Measurements from ENCODE around the gene BCL2L13. TPM values are rescaled to one million over a fixed set of nuclear protein-coding genes. Genes with fewer than 3 reads are reported as not detected.

Gene BCL2L13
- polyA plus RNA-seq, 6 donors from 2014 or later: 21.5 to 49.5 (median 47.7) TPM

DNA sequence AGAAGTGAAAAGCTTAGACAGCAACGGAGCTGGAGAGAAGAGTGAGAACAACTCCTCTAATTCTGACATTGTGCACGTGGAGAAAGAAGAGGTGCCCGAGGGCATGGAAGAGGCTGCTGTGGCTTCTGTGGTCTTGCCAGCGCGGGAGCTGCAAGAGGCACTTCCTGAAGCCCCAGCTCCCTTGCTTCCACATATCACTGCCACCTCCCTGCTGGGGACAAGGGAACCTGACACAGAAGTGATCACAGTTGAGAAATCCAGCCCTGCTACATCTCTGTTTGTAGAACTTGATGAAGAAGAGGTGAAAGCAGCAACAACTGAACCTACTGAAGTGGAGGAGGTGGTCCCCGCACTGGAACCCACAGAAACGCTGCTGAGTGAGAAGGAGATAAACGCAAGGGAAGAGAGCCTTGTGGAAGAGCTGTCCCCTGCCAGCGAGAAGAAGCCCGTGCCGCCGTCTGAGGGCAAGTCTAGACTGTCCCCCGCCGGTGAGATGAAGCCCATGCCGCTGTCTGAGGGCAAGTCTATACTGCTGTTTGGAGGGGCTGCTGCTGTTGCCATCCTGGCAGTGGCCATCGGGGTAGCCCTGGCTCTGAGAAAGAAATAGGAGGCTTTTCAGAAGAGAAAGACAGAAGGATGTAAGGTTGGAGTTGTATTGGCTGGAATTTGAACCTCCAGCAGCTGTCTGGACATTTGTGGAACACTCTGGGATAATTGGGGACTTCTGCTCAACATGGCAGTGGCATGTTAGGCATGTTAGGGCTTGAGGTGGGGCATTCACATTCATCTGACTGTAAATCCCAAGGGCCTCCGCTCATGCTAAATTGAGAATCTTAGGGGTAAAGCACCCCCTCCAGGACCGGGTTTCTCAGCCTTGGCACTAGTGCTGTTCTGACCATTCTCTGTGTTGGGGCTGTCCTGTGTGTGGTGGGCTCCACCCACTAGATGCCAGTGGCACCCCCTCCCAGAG lies 88.7 kb downstream of the BCL2L13 start:
- H3K27me3 Mint-ChIP-seq: no peaks in the 10 kb centered on the region

DNA sequence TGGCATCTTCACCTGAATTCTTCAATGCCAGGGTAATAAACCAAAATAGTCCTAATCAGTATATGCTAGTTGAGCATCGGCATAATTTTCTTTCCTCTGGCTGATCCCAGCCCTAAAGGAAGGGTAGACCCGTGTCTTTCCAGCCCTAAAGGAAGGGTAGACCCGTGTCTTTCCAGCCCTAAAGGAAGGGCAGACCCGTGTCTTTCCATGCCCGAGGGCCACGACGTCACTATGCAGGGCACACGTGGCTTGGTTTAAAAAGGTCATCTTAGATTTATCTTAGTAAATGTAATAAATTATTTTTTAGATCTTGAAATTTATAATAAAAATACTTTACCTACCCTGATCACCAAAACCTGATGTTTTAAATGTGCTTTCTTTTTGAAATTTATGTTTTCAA lies 90.2 kb downstream of the BCL2L13 start:
- H3K9me3 Mint-ChIP-seq: no peaks in the 10 kb centered on the region
- H3K36me3 Mint-ChIP-seq: peaks cover 20 to 23% of the 10 kb centered on the region in 2 donors
- no peak for DNase-seq
- no peaks in the 10 kb centered on the region for H3K27me3 Mint-ChIP-seq
- no peak overlapping the region for H3K27ac Mint-ChIP-seq
- ATAC-seq (ENCODE audit: low read depth in 2 of 2): no peak
- no peak overlapping the region for H3K4me3 Mint-ChIP-seq
- H3K4me1 Mint-ChIP-seq: peaks cover 5 to 13% (median 6%) of the 10 kb centered on the region in 3 donors

More for the DNA sequence above, 88.7 kb downstream of the BCL2L13 start:
- Mint-ChIP-seq H3K9me3 (no peaks in the 10 kb centered on the region), H3K4me3 (no peak overlapping the region), H3K27ac (peak overlapping the region in 5 of 6 donors; percentile 6 to 84 (median 15)), H3K4me1 (peaks cover 11 to 22% (median 12%) of the 10 kb centered on the region in 3 donors), H3K36me3 (peaks cover 11 to 13% of the 10 kb centered on the region in 2 donors)
- ATAC-seq (ENCODE audit: low read depth in 2 of 2) (no peak), DNase-seq (no peak)

DNA sequence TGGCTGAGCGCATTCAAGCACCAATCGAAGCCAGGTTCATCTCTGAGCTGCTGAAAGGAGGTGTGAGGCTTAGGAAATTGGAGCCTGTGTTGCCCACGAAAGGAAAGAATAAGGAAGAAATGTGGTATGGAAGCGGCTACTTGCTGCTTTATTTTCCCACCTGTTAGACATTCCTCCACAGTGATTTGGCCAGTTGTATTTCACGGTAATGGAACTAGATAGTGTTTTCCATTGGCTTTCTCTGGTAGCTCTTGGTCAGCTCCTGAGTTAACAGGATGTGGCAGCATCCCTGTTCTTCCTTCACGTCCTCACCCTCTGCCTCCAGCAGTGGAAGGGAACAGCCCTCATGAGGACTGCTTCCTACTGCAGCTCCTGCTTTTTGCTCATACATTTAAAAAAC lies 91.0 kb downstream of the BCL2L13 start:
- Mint-ChIP-seq H3K27ac (peak overlapping the region in 2 of 6 donors; percentile 47 to 70), H3K4me1 (peaks cover 2 to 7% (median 5%) of the 10 kb centered on the region in 3 donors), H3K36me3 (peaks cover 20 to 24% of the 10 kb centered on the region in 2 donors), H3K9me3 (no peaks in the 10 kb centered on the region), H3K4me3 (no peak overlapping the region), H3K27me3 (no peaks in the 10 kb centered on the region)
- ATAC-seq (ENCODE audit: low read depth in 2 of 2) (no peak), DNase-seq (no peak)

DNA sequence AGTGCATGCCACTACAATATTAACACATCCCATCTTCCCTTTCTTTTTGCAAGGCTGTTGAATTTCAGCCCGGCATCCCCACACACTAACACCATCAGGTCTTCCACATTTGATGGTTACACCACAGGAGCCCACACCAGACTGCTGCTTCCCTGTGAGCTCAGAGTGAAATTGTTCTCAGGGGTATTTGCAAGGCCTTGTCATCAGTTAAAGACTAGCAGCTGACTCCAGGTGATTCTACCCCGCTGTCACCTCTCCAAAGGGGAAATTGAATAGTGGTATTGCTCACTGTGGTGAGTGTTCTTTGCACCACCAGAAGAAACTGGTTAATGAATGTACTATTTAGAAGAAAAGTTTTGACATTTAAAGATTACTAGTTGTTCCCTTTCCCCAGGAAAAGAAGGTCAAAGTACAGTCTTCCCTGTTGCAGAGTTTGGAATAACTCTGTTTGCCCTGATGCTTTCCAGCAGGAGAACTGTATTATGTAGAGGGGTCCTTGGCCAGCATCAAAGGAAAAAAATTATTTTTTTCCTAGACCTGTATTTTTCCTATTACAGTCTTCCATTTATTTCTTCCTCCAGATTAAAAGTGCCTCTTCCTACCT lies 93.8 kb downstream of the BCL2L13 start:
- no peak overlapping the region for H3K4me3 Mint-ChIP-seq
- H3K27me3 Mint-ChIP-seq: no peaks in the 10 kb centered on the region
- H3K9me3 Mint-ChIP-seq: no peaks in the 10 kb centered on the region
- DNase-seq (no peak), ATAC-seq (ENCODE audit: low read depth in 2 of 2) (no peak)
- H3K4me1 Mint-ChIP-seq: no peaks in the 10 kb centered on the region
- peaks cover 10 to 14% of the 10 kb centered on the region in 2 donors for H3K36me3 Mint-ChIP-seq
- H3K27ac Mint-ChIP-seq: peak overlapping the region in 3 of 6 donors; percentile 26 to 60 (median 52)

DNA sequence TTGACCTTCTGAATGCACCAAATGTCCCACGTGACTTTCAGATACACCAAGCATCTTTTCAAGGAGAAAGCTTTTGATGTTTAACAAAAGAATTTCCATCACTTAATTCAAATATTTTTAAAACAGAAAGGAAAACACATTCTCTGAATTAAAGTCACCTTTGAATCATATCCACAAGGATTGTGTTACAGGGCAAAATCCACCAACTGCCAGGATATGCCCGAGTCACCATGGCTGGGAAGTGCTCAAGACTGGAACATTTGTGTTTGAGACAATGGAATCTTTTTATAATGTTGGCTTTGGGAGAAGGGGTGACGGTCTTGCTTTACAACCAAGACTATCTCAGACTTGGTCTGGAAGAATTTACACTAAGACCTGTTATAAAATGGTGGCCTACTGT lies 94.9 kb downstream of the BCL2L13 start:
- Mint-ChIP-seq H3K27me3 (no peaks in the 10 kb centered on the region), H3K4me3 (no peak overlapping the region), H3K9me3 (no peaks in the 10 kb centered on the region), H3K27ac (peak overlapping the region in 5 of 6 donors; percentile 0 to 85 (median 10)), H3K4me1 (no peaks in the 10 kb centered on the region), H3K36me3 (peaks cover 10 to 13% of the 10 kb centered on the region in 2 donors)
- ATAC-seq (ENCODE audit: low read depth in 2 of 2) (no peak), DNase-seq (no peak)

DNA sequence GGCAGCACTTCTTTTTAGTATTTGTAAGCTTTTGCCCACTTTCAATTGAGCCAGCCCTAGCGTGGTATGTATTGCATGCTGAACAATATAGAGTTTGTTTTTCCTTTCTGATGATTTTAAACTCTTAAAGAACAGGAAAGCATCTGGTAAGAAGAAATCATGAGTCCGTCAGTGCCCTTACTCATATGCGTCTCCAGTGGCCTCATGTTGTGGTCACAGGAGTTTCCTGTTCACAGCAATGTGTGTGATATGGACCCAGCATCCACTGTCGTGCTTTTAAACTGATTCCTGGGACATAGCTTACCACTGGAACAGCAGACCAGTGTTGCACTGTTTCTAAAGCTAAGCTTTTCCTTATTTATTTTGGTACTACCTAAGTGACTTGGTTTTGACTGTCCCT lies 95.6 kb downstream of the BCL2L13 start:
- ATAC-seq (ENCODE audit: low read depth in 2 of 2) (no peak), DNase-seq (no peak)
- no peaks in the 10 kb centered on the region for H3K27me3 Mint-ChIP-seq
- H3K27ac Mint-ChIP-seq: peak overlapping the region in 3 of 6 donors; percentile 30 to 82 (median 38)
- peaks cover 10 to 13% of the 10 kb centered on the region in 2 donors for H3K36me3 Mint-ChIP-seq
- no peak overlapping the region for H3K4me3 Mint-ChIP-seq
- H3K4me1 Mint-ChIP-seq: no peaks in the 10 kb centered on the region
- no peaks in the 10 kb centered on the region for H3K9me3 Mint-ChIP-seq

DNA sequence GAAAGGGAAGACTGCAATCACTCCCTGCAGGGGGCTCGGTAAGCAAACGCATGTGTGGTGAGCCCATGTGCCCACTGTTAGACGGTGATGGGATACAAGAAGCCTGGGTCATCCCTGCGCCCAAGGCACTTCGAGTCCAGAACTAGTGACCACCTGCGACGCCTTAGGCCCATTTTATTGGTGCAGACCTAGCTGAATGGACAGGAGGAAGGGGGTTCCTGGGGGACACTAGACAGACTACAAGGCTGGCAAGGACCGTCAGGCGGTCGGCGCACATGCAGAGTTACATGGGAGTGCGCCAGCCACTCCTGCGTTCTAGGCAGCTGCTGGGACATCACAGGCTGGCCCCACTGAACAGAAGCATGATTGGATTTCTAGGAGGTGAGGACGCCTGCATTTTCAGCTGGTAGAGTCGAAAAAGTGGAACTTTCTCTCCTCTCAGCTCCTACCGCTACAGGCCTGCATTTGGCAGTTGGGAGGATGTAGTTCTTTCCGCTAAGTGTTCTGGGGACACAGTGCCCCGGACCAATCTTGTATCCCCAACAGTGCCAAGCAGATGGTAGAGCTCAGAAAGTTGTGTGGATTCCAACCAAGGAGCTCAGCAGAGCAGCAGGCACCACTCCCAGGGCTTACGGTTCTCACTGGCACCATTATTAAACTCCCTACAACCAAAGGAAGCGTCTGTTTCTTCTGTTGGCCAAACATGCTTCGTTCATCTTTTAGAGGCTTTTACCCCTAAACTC lies 100.0 kb downstream of the BCL2L13 start:
- peaks cover 0 to 3% (median 0%) of the 10 kb centered on the region in 3 donors for H3K4me1 Mint-ChIP-seq
- peak overlapping the region in 3 of 6 donors; percentile 42 to 86 (median 63) for H3K27ac Mint-ChIP-seq
- DNase-seq: no peak
- no peak overlapping the region for H3K4me3 Mint-ChIP-seq
- H3K9me3 Mint-ChIP-seq: no peaks in the 10 kb centered on the region
- no peak for ATAC-seq (ENCODE audit: low read depth in 2 of 2)
- H3K36me3 Mint-ChIP-seq: peaks cover 0 to 4% of the 10 kb centered on the region in 2 donors
- no peaks in the 10 kb centered on the region for H3K27me3 Mint-ChIP-seq

DNA sequence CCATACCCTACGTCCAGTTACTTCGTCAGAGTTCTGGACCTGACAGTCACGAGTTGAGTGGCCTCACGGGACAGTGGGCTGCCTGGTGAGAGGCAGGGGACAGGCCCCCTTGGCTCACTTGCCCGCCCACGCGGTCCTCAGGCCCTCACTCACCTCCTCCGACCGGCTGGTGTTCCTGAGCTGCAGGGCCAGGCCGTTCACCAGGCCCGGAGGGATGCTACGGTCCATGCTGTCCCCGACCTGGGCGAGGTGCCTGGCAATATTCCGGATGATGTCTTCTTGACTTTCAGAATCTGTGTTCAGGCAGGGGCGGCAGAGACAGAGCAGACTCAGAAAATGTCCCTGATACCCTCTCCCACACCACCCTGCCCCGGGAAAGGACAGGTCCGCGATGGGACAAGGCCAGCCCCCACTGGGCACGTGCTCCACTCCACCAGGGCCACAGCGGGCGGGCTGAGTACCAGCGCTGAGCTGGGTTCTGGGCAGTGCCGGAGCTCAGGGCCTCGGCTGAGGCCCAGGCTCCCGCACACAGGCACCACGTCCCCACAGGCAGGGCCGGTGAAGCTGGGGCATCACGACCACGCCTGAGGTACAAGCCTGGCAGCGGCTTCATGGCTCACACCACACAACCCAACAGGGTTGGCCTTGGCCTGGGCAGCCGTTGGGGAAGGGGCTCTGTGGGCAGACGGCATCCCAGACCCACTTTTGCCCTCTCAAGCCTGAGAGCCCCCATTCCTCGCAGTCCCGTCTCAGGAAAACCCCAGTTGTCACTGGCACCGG lies 100.8 kb downstream of the BCL2L13 start:
- no peak for ATAC-seq (ENCODE audit: low read depth in 2 of 2)
- Mint-ChIP-seq H3K27me3 (no peaks in the 10 kb centered on the region), H3K4me3 (no peak overlapping the region), H3K36me3 (no peaks in the 10 kb centered on the region), H3K9me3 (no peaks in the 10 kb centered on the region), H3K27ac (peak overlapping the region in 1 of 6 donors; percentile 83), H3K4me1 (peaks cover 0 to 3% (median 0%) of the 10 kb centered on the region in 3 donors)
- no peak for DNase-seq

DNA sequence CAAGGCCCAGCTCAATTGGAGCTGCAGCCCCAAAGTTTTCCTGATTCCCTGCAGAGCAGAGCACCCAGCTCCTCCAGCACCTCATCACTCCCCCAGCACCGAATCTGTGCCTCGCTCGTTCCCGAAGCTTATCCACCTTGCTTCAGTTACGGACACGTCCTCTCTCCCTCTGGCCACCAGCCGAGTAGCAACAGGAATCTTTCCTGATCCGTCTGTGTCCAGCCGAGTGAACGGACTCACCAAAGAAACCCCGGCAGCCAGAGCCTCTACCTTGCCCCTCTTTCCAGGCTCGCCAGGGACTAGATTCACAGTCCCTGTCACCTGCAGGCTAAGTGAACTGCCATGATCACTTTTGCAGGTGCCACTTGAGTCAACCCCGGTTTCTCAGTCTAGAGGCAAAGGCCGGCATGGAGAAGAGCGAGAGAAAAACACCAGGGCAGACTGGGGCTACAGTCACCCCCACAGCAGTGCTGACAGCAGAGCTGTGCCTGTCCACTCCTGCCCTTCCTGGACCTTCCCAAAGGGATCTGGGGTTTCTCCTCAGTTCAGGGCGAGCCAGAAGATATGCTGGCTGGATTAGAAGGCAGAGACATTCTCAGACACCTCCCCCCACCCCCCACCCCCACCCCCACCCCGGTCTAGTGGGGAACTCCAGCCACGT lies 103.4 kb downstream of the BCL2L13 start:
- peaks cover 0 to 7% of the 10 kb centered on the region in 2 donors for H3K36me3 Mint-ChIP-seq
- peak overlapping the region in 5 of 6 donors; percentile 47 to 88 (median 87) for H3K27ac Mint-ChIP-seq
- DNase-seq (no peak), ATAC-seq (ENCODE audit: low read depth in 2 of 2) (no peak)
- peaks cover 0 to 6% (median 0%) of the 10 kb centered on the region in 3 donors for H3K4me1 Mint-ChIP-seq
- no peak overlapping the region for H3K4me3 Mint-ChIP-seq
- H3K27me3 Mint-ChIP-seq: no peaks in the 10 kb centered on the region
- H3K9me3 Mint-ChIP-seq: no peaks in the 10 kb centered on the region

DNA sequence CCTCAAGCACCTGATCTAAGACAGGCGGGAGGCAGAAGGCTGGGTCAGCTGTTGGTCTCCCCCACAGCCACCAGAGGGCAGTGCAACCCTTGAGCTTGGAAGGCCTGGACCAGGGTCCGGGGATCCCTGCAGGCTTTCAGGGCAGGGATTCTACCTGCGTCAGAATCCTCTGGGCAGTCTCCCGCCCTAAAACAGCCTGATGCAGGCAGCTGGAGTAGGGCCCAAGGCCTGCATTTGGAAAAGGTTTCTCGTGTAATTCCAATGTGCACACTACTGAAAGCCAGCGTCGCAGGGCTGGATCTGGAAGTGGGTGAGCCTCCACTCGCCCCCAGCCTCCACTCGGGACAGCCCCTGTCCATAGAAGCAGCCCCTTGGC lies 104.0 kb downstream of the BCL2L13 start:
- DNase-seq (peak; percentile 66), ATAC-seq (ENCODE audit: low read depth in 2 of 2) (peak; percentile 94 to 96)
- peaks cover 0 to 6% (median 0%) of the 10 kb centered on the region in 3 donors for H3K4me1 Mint-ChIP-seq
- peaks cover 0 to 7% of the 10 kb centered on the region in 2 donors for H3K36me3 Mint-ChIP-seq
- no peak overlapping the region for H3K4me3 Mint-ChIP-seq
- peak overlapping the region in 4 of 6 donors; percentile 26 to 88 (median 56) for H3K27ac Mint-ChIP-seq
- no peaks in the 10 kb centered on the region for H3K27me3 Mint-ChIP-seq
- no peaks in the 10 kb centered on the region for H3K9me3 Mint-ChIP-seq

DNA sequence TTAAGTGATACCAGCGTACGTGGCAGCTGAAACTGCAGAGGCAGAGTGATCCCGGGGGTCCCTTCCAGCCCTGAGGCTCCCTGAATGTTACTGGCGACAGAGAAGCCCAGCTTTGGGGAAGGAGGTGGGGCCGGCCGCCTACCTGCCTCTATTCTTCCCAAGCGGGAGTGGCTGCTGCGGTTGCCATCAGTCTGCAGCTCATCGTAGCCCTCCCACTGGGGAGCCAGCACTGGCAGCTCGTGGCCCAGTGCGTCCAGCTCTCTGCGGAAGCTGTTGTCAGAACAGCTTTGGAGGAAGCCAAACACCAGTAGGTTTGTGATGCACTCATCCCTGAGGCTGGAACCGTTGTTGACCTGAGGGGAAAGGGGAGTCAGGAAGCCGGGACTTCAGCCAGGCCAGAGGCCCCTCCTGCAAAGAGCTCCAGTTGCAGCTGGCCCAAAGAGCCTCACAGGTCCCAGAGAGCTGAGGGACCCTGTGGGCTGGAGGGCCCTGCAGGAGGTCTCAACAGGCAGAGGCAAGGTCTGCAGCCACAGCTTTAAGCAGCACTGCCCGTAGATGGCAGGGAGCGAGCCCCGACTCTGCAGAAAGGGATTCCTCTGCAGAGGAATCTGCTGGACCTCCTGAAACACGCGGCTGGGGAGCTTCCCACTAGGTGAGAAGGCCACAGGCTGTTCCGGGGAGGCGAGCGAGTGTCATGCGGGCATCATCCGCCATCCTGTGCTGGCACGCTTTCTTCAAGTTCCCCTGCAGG lies 105.3 kb downstream of the BCL2L13 start:
- Mint-ChIP-seq H3K36me3 (peaks cover 0 to 7% of the 10 kb centered on the region in 2 donors), H3K4me3 (no peak overlapping the region), H3K4me1 (peaks cover 0 to 6% (median 0%) of the 10 kb centered on the region in 3 donors), H3K9me3 (no peaks in the 10 kb centered on the region), H3K27me3 (no peaks in the 10 kb centered on the region), H3K27ac (peak overlapping the region in 2 of 6 donors; percentile 1 to 61)
- ATAC-seq (ENCODE audit: low read depth in 2 of 2) (no peak), DNase-seq (no peak)

DNA sequence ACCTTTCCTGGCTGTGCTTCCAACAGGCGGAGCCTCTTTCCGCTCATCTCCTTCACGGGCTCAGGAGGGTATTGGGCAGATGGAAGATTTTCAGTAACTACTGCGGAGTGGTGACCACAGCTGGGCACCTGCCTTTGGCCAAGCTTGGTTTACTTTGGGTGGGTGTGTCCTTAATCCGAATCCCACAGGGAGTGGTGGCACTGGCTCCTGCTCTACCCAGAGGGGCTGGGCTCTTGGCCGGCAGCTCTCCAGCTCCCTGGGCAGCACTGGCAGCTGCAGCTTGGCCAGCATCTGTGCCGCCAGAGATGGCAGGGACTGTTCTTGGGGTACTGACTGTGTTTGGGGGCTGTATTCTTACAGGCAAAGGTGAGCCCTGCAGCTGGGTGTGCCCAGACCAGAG lies 105.9 kb downstream of the BCL2L13 start:
- H3K27me3 Mint-ChIP-seq: no peaks in the 10 kb centered on the region
- peak overlapping the region in 3 of 6 donors; percentile 75 to 90 (median 88) for H3K27ac Mint-ChIP-seq
- no peaks in the 10 kb centered on the region for H3K9me3 Mint-ChIP-seq
- H3K4me1 Mint-ChIP-seq: peaks cover 0 to 6% (median 0%) of the 10 kb centered on the region in 3 donors
- DNase-seq (no peak), ATAC-seq (ENCODE audit: low read depth in 2 of 2) (no peak)
- H3K36me3 Mint-ChIP-seq: peaks cover 0 to 7% of the 10 kb centered on the region in 2 donors
- no peak overlapping the region for H3K4me3 Mint-ChIP-seq

Data from naive B cell (primary cell).